GM19023 (cell line): ENCODE measurements around the gene AMPH.
A peak's percentile ranks its signal among the peaks of the same experiment; 100 is the strongest.

Source experiments
- ATAC-seq: cut with Tn5 transposase; IDR thresholded peaks from one replicate; pipeline ENCODE4 v1.9.1; 2021; ENCODE audit warnings: mild to moderate bottlenecking, moderate library complexity; ENCODE audit not compliant: unreplicated experiment

The AMPH gene

DNA sequence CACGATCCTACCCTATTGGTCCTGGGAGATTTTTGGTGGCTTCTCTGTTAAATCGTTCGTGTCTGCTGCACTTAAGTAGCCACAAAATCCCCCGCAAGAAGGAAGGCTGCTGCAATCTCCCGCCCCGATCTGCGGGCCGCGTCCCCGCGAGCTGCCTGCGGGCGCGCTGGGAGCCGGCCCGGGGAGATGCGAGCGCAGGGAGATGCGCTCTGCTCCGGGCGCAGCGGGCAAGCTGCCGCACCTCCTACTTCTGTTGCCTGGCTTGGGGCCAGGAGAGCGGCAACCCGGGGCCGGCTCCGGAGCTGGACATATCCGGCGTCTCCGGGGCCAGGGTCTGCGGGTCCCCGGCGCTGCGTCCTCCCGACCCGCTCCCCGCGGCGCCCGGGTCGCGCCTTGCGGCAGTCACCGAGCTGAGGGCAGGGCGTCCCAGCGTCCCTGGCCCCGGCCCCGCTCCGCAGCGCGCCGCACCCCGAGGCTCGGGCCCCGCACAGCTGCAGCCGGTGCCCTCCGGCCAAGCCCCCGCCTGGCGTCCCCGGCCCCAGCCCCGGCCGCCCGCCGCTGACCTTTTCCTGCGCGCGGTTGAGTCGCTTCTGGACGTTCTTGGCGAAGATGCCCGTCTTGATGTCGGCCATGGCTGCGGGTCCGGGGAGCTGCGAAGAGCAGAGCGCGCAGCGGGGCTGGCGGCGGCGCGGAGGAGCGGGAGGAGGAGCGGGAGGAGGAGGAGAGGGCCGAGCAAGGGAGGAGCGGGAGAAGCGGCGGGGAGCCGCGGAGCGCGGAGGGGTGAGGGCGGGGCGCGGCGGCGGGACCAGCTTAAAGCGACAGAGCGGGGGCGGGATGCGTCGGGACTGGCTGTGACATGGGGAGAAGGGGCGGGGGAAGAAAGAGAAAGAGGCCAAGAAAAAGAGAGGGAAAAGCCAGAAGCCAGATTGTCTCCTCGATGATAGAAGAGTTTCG lies at the start of gene AMPH:
AMPH (minus strand) TSS at position 654 of the 954 bp plus-strand sequence; CDS start at position 632, 22 bp downstream.
- no peak for ATAC-seq

DNA sequence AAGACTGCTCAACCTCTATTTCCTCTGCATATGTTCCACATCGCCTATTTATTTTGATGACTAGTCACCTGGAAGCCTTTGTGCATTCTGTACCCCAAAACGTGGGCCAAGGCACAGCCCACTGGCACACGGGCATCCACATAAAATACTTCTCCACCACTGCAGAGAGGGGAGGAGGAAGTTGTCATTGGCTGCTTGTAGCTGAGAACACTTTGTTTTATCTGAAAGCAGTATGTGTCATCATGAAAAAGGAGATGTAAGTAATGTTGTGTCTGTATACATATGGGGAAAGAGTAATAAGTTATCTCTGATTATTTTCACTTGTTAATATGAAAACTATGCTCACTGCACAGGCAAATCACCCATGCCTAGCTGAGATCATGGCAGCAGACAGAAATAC lies 48.2 kb upstream of the AMPH start:
- ATAC-seq, result no peak

DNA sequence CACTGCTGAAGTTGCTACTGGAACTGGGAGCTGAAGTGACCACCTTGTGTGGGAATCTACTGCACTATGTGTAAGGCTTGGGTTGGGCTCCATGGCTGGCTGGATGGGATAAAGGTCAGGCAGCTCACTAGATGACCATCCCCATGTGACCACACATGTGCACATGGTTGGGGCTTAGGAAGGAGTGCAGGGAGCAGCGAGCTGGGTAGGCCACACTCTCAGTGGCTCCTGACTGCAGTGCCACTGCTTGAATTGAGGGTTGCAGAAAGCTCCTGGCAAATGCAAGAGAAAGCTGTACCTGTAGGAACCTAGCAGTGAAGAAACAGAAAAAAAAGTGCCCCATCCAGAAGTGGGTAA lies 47.5 kb upstream of the AMPH start:
- no peak for ATAC-seq

DNA sequence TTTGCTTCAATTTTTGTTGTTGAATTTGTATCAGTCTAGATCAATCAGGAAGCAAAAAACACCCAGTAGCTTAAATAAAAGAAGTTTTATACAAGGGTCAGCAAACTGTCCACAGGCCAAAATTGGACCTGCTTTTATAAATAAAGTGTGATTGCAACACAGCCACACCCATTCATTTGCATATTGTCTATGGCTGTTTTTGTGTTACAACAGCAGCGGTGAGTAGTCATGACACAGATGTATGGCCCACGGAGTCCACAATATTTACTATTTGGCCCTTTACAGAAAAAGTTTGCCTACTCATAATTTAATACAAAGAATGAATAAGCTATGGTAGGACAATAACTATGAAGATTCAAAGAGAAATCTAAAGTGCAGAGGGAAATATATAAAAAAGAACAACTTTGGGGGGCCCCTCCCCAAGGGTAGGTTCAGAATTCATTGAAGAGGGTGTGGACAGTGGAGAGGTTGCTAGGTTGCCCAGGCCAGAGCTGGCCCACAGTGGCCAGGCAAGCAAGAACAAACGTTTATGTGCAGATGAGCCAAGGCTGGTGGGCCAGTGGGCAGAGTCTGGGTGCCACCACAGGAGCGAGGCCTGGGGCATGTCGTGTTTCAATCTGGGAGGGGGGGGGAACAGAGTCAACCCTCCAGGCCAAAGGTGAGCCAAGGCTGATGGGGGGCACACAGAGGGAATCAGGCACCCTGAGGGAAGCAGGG lies 47.0 kb upstream of the AMPH start:
- ATAC-seq, result no peak

DNA sequence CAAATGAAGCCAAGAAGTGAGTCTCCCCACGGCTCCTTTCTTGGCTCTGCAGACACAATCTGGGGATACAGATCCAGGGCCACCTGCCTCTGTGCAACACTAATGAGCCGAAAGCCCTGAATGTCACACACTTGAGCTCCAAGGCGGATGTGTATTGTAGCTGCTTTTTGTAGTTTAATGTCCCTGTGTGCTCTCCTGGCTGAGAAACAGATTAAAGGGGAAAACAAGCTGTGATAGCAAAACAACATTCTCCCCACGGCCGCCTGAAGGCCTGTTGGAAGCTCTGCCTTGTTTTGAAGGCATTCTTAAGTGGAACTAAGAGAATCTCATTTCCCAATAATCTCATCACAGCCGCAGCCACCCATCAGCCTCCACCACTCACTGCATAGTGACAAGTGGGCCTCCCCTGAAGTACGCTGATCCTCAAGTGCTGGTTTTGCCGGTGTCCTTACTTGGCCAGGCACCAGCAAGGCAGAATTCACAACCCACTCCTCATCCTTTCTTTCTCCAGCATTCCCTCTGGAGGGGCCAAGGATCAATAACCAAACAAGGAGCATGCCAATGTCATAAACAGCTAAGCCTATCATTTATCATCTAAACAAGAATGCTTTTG lies 44.4 kb upstream of the AMPH start:
- no peak for ATAC-seq

DNA sequence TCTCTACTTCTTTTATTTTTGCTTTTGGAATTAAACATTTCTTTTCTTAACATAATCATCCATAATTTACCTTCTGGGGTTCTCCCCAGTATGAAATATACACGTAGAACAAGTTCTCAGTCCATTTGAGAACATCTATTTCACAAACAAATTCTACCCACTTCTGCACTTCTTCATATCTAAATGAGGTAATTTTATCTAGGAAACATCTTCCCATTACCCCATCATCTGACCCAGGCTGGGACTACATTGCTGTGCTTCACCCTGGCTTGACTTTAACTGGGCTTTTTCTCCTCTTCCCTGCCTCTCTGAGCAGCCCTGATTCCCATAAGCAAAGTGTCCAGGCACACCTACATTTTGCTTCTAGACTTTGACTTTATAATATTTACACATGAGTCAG lies 43.3 kb upstream of the AMPH start:
- ATAC-seq, result no peak

DNA sequence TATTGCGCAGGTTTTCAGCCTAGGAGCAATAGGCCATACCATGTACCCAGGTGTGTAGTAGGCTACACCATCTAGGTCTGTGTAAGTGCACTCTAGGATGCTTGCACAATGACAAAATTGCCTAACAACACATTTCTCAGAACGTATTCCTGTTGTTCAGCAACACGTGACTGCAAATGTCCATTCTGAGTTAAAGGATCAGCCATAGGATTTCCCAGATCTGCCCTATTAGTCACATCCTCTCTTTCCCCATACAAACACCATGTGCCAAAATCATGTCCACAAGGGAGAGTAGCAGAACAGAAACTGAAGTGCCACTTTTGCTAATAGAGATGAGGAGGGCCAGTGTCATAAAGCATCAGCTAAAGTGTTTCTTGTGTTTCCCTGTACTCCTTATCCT lies 42.6 kb upstream of the AMPH start:
- ATAC-seq, result no peak

DNA sequence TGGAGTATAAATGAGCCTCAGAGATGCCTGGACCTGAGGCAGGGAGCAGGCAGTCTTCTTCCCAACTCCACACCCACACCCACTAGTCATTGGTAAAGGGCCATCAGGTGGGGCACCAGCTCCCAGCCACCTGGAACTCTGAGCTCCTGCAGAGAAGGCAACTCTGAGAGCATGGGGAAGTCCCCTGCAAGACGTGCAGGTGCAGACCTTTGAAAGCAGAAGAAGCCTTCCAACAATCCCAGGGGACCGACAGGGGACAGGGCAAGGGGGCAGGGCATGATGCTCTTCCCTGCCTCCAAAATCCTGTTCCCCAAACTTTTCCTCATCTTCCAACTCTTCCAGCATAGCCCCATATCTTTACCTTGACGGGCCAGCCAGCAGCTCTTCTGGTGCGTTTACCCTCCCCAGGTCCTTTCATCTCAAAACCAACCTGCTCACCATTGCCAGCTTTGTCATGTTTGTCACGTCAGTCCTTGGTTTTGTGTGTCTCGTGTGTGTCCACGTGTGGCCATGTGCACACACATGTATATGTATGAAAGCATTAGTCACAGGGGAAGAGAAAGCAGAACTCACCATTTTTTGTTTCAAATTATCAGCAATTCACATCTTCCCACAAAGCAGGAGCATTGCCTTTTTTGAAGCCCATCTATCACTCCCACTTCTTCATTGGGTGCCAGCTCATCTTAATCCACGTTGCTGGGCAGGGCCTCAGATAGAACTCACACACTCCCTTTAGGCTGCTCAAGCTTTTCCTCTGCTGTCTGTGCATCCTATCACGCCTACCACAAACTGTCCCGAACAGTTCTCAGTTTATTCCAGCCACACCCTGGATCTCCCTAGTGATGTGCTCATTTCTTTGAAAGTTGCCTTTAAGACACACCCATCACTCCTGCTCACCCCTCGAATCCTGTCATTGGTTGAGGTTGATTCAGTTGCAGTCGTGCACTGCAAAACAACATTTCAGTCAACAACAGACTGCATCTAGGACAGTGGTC lies 41.0 kb upstream of the AMPH start:
- peak; percentile 69 for ATAC-seq

DNA sequence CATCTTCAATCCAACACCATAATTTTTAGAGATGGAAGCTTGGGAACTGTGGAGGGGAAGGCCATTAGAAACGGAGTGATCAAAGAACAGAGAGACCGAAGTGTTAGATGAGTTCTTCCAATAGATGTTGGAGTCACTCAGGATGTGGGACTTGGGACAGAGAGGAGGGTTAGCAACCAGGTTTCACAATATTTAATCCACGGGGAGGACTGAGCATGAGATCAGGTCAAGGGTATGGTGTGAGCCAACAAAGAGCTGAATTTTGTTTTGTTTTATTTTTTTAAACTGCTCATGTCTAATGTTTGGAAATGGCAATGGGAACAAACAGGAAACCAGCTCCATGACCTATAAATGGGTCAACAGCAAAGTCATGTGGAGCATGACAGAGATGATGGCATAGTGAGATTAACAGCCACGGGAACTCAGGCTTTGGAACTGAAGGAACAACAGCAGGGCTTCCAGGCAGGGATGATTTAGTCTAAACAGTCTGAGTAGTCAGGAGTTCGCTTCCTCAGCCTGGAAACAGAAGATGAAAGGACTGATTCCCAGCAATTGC lies 38.9 kb upstream of the AMPH start:
- ATAC-seq, result no peak

DNA sequence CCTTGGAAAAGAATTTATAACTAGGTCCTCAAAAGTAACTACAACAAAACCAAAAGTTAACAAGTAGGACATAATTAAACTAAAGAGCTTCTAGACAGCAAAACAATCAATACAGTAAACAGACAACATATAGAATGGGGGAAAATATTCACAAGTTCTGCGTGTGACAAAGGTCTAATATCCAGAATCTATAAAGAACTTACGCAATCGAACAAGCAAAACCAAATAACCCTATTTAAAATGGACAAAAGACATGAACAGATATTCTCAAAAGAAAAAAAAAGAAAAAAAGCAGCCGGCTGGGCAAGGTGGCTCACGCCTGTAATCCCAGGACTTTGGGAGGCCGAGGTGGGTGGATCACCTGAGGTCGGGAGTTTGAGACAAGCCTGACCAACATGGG lies 33.8 kb upstream of the AMPH start:
- no peak for ATAC-seq

DNA sequence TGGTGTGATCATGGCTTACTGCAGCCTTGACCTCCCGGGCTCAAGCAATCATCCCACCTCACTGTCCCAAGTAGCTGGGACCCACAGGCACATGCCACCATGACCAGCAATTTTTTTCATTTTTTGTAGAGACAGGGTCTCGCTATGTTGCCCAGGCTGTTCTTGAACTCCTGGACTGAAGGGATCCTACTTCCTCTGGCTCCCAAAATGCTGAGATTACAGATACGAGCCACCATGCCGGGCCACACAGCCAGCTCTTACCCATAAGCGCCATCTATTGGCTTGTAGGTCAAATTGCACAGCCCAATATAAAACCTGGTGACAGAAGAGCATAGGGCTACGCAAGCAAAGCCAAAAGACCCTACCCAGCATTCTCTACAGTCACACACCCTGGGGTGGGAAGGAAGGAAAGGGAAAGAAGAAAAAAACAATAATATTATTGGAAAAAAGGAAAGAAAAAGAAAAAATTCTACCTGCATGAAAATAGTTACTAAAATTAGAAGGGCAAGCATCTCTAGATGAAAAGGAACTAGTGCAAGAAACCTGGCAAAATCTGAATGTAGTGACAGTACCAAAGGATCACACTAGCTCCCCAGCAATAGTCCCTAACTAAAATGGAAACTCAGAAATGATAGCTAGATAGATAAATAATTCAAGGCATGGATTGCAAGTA lies 29.4 kb upstream of the AMPH start:
- ATAC-seq, result peak; percentile 78

DNA sequence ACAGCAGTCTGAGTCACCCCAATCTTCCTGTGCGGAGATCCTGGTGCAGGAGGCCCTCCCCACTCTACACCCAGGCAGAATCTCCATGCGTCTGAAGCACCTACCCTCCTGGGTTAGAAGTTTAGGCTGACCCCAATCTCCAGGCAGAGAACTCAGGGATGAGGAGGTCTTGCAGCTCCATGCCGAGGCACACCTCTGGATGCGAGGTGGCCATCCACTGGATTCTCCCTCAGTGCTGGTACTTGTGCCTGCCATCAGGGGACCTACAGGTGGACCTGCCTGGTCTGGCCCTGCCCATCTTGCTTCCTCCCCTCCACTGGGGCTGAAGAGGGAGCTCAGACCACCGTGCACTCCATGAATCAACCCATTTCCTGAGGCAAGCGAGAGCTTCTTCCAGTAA lies 28.8 kb upstream of the AMPH start:
- no peak for ATAC-seq

DNA sequence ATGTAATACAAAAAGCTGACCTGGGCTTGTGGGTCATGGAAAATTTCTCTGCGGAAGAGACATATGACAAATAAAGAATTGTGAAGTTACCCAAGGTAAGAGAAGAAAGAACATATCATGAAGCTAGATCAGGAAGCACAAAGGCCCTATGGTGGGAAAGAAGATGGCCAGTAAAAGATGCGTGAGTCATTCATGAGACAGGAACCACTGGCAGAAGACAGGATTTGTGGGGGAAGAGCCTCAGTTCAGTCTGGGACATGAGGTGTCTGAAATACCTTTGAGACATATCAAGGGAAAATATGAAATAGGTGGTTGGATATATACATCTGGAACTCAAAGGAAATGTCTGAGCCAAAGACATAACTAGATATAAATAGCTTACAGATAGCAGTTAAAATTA lies 27.7 kb upstream of the AMPH start:
- no peak for ATAC-seq

DNA sequence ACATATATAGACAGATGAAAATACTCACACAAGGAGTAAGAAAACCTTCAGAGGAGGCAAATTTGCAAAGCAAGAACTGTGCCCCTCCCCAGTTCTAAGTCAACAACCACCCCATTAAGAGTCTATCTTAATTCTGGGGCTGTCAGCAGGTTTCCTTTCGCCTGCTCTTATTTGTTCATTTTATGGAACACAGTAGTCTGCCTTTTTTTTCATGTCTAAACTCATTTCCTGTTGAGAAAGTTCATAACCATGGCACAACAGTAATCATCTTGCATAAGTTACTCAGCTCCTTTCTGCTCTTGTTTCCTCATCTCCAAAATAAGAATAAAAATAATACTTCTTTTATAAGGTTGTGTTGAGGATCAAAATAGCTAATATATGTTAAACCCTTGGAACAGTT lies 25.8 kb upstream of the AMPH start:
- no peak for ATAC-seq

DNA sequence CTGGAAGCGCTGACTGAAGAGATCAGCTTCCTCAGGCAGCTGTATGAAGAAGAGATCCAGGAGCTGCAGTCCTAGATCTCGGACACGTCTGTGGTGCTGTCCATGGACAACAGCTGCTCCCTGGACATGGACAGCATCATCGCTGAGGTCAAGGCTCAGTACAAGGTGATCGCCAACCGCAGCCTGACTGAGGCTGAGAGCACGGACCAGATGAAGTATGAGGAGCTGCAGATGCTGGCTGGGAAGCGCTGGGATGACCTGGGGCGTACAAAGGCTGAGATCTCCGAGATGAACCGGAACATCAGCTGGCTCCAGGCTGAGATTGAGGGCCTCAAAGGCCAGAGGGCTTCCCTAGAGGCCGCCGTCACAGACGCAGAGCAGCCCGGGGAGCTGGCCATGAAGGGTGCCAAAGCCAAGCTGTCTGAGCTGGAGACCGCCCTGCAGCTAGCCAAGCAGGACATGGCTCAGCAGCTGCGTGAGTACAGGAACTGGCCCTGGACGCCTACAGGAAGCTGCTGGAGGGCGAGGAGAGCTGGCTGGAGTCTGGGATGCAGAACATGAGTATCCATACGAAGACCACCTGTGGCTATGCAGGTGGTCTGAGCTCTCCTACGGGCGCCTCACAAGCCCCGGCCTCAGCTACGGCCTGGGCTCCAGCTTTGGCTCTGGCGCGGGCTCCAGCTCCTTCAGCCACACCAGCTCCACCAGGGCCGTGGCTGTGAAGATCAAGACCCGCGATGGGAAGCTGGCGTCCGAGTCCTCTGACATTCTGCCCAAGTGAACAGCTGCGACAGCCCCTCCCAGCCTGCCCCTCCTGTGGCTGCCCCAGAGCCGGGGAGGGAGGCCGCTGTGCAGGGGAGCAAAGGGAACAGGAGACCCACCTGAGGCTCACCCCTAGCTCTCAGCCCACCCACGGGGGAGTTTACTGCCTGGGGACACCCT lies 24.9 kb upstream of the AMPH start:
- ATAC-seq, result no peak

DNA sequence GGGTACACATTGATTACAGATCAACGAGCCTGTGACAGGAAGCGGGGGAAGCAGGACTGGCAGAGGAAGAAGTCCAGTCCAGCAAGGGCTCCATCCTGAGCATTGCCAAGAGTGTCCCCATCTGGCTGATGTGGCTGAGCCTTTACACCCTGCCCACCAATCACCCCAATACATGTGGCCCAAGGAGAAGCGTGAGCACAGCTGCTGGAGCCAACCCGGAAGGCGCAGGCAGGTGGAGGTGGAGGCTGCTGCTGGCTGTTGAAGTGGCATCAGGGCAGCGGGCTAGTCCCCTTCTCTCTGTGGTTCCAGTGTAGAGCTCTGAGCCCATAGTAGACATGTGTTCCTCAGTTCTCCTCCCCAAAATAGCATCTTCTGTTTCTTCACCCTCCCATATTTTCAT lies 6.8 kb upstream of the AMPH start:
- no peak for ATAC-seq

DNA sequence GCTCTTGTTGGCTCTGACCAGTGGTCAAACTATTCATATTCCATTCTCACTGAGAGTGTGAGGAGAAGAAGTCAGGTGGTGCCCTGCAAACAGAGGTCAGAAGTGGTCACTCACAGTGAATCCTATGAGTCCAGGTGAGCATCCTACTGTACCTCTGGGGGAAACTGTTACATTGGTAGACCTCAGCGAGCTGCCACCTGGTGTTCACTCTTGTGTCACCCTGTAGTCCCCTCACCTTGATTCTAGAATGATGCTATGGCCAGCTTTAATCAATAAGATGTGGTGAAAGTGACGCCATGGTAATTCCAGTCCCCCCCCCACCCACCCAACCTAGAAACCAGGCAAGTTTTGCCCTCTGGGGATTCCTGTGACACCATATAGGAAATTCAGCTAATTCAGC lies 1.2 kb upstream of the AMPH start:
- ATAC-seq, result no peak

DNA sequence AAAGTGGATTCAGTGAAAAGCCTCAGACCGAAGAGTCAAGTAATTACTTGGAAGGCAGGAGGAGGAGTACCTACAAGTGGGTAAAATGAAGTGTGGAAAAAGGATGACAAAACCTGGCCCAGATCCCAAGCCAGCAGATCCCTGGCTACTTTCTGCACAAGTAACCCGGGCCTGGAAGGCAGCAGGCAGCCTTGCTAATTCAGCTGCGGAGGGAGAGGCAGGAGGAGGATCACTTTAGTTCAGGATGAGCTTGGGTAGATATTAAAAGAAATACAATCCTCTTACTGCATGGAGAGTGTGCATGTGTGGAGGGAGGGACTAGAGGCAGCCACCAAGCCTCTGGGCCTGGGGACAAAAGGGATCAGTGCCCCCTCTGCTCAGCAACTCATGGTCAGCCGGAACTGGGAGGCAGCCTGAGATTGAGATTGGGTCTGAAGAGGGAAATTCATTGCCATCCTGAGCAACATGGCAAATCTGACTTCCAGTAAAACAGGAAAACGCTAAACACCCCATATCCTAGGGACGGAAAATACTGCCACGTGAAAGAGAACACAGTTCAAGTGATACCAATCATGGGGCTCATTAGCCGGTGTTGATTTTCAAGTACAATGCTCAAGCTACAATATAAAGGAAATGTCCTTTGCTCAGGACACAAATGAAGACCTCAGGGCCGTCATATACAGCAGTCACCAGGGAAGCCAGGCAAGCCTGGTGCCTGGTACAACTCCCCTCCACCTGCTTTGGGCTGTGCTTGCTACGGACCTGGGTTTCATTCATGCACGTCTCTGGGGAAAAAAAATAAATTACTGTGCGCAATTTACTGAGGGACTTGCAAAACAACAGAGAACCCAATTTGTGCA lies 1.3 kb downstream of the AMPH start:
- ATAC-seq, result no peak
